Subcutaneous abdominal adipose tissue (tissue), 5 donors: Measurements from ENCODE around the gene TKTL1.
"Not testable (repeated sequence)": the region's sequence is repeated elsewhere in the genome, so short reads cannot be mapped to it uniquely, and the experiment has no call there.

Experiments
- H3K27ac ChIP-seq: one replicate; pipeline ENCODE4 v1.7.0; 2013; ENCODE audit warnings: low read depth, mild to moderate bottlenecking, inconsistent platforms, low read length, moderate library complexity
- H3K27me3 ChIP-seq, 5 donors: one replicate each; pipeline ENCODE4 v1.7.0; 2013; ENCODE audit warnings: low read length in 5 of 5, inconsistent platforms in 1 of 5; ENCODE audit not compliant: control insufficient read depth in 5 of 5, insufficient read depth in 4 of 5
- H3K36me3 ChIP-seq, 5 donors: one replicate each; pipeline ENCODE4 v1.7.0; 2013; ENCODE audit warnings: low read length in 5 of 5; ENCODE audit not compliant: control insufficient read depth in 5 of 5, insufficient read depth in 5 of 5
- H3K4me1 ChIP-seq, 5 donors: one replicate each; pipeline ENCODE4 v1.7.0; 2013; ENCODE audit warnings: low read length in 5 of 5, mild to moderate bottlenecking in 3 of 5, moderate library complexity in 1 of 5; ENCODE audit not compliant: control insufficient read depth in 5 of 5, insufficient read depth in 5 of 5
- H3K4me3 ChIP-seq, 5 donors: one replicate each; pipeline ENCODE4 v1.7.0; 2013; ENCODE audit warnings: low read length in 5 of 5, low read depth in 1 of 5
- H3K9ac ChIP-seq, 5 donors: one replicate each; pipeline ENCODE4 v1.7.0; 2013; ENCODE audit warnings: low read length in 5 of 5, mild to moderate bottlenecking in 4 of 5, moderate library complexity in 3 of 5
- H3K9me3 ChIP-seq, 5 donors: one replicate each; pipeline ENCODE4 v1.7.0; 2013; ENCODE audit warnings: low read length in 5 of 5; ENCODE audit not compliant: control insufficient read depth in 5 of 5
- donor health status: healthy.
- donor health status: healthy.
- donor health status: healthy.
- donor health status: healthy.
- donor health status: healthy.

Gene TKTL1

DNA sequence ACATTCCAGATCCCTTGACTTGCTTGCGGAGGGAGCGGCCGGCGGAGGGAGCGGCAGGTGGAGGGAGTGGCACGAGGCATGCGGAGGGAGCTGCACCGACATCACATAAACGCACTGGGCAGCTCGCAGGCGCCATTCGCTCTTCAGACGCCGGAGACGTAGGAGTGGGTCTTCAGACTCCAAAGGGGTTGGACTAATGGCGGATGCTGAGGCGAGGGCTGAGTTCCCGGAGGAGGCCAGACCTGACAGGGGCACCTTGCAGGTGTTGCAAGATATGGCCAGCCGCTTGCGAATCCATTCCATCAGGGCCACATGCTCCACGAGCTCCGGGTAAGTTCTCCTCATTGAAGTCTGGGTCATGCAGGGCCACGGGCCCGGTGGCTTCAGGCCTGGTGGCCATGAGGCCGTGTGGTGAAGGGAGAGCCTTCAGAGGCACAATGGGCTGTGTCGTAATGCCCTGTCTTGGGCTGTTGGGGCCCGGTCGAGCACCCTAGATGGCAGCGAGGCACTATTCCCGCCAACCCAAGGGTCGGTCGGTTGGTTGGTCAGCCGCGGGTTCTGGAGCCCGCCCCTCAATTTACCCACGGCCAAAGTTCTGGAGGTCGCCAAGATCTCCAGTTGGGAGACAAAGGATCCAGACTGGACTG lies at the start of gene TKTL1:
TKTL1 (plus strand) TSS at position 132 of the 647 bp plus-strand sequence; CDS start at position 197, 65 bp downstream.
- no peak within 1 kb of the TSS for H3K27ac ChIP-seq
- no peaks in the 10 kb centered on the region for H3K36me3 ChIP-seq
- peaks cover 0 to 5% (median 2%) of the 10 kb centered on the region in 5 donors for H3K9me3 ChIP-seq
- H3K4me3 ChIP-seq: no peak within 1 kb of the TSS
- no peaks in the 10 kb centered on the region for H3K27me3 ChIP-seq
- H3K9ac ChIP-seq: no peak within 1 kb of the TSS
- H3K4me1 ChIP-seq: no peaks in the 10 kb centered on the region

GRCh38 chrX:154247377-154248045 lies 48.1 kb upstream of the TKTL1 start:
- H3K4me1 ChIP-seq, H3K9ac ChIP-seq, H3K27me3 ChIP-seq, H3K36me3 ChIP-seq, H3K4me3 ChIP-seq, H3K9me3 ChIP-seq, H3K27ac ChIP-seq: not testable (repeated sequence)

GRCh38 chrX:154248076-154248475 lies 47.5 kb upstream of the TKTL1 start:
- not testable (repeated sequence) for H3K27ac ChIP-seq, H3K9me3 ChIP-seq, H3K36me3 ChIP-seq, H3K9ac ChIP-seq, H3K4me1 ChIP-seq, H3K27me3 ChIP-seq, H3K4me3 ChIP-seq

GRCh38 chrX:154257282-154257681 lies 38.3 kb upstream of the TKTL1 start, which contains the start of gene OPN1MW3:
TSS of gene OPN1MW3 (plus strand) at chrX:154257582. CDS start at chrX:154257620, 38 bp downstream.
- H3K9me3 ChIP-seq, H3K27ac ChIP-seq, H3K4me1 ChIP-seq, H3K9ac ChIP-seq, H3K27me3 ChIP-seq, H3K36me3 ChIP-seq, H3K4me3 ChIP-seq: not testable (repeated sequence)

DNA sequence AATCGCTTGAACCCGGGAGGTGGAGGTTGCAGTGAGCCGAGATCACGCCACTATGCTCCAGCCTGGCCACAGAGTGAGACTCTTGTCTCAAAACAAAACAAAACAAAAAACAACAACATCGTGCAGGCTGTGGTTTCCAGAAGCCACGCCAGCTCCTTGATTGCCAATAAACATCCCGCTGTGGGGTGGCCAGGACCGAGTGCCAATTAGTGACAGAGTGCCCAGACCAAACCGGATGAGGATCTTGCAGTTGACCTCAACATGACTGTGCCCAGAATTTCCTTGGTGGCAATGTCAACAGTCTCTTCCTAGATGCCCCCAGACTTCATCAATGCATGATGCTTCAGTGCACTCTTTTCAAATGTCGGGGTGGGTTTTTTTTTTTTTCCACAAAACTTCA lies 36.9 kb upstream of the TKTL1 start:
- H3K9me3 ChIP-seq, H3K4me1 ChIP-seq, H3K27ac ChIP-seq, H3K4me3 ChIP-seq, H3K36me3 ChIP-seq, H3K9ac ChIP-seq, H3K27me3 ChIP-seq: not testable (repeated sequence)

GRCh38 chrX:154263072-154263471 lies 32.5 kb upstream of the TKTL1 start:
- H3K4me3 ChIP-seq, H3K9ac ChIP-seq, H3K27ac ChIP-seq, H3K4me1 ChIP-seq, H3K9me3 ChIP-seq, H3K27me3 ChIP-seq, H3K36me3 ChIP-seq: not testable (repeated sequence)

- H3K4me1 ChIP-seq, H3K9me3 ChIP-seq, H3K36me3 ChIP-seq, H3K4me3 ChIP-seq, H3K9ac ChIP-seq, H3K27me3 ChIP-seq, H3K27ac ChIP-seq: not testable (repeated sequence)
Measured at GRCh38 chrX:154269245-154269644, 26.4 kb upstream of the TKTL1 start.

- not testable (repeated sequence) for H3K4me1 ChIP-seq, H3K4me3 ChIP-seq, H3K27ac ChIP-seq, H3K9ac ChIP-seq, H3K27me3 ChIP-seq, H3K36me3 ChIP-seq, H3K9me3 ChIP-seq
Measured at GRCh38 chrX:154284489-154285338, 10.9 kb upstream of the TKTL1 start.

DNA sequence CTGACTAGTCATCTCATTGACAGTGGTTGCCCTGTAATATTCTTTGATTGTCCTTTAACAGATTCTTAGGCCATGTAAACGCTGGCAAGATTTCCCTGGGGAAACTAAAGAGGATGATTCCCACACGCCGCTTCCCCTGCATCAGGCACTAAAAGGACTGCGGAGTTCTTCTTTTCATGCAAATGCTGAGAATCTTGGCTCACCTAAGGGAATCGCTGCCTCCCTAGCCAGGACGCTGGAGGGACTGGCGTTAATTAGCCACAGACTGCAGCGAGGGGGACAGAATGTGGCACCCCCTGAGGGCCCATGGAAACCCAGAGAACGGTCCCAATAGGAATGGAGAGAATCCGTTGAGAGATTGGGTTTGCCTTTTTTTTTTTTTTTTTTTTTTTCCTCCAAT lies 9.2 kb upstream of the TKTL1 start:
- H3K9ac ChIP-seq, H3K4me3 ChIP-seq, H3K27ac ChIP-seq, H3K27me3 ChIP-seq, H3K36me3 ChIP-seq, H3K9me3 ChIP-seq, H3K4me1 ChIP-seq: not testable (repeated sequence)
